NB4 (cell line): ENCODE measurements around the gene EPS8.
"Not testable (repeated sequence)": the region's sequence is repeated elsewhere in the genome, so short reads cannot be mapped to it uniquely, and the experiment has no call there.

ENCODE experiments used
- CTCF ChIP-seq: IDR thresholded peaks from one replicate; pipeline ENCODE4 v1.5.1; 2012; ENCODE audit warnings: low read depth, low read length
- MYC ChIP-seq: IDR thresholded peaks from 2 replicates; pipeline ENCODE4 v1.6.1; 2011; ENCODE audit warnings: low read depth, low read length
- POLR2A ChIP-seq: IDR thresholded peaks from 2 replicates; pipeline ENCODE4 v1.6.1; 2011; ENCODE audit warnings: mild to moderate bottlenecking; ENCODE audit not compliant: insufficient read length; ENCODE audit errors: extremely low read depth

DNA sequence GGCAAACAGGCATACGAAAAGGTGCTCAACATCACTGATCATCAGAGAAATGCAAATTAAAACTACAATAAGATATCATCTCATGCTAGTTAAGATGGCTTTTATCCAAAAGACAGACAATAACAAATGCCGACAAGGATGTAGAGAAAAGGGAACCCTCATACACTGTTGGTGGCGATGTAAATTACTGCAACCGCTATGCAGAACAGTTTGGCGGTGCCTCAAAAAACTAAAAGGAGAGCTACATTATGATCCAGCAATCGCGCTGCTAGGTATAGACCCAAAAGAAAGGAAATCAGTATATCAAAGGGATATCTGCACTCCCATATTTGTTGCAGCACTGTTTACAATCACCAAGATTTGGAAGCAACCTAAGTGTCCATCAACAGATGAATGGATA, 27.0 kb downstream of the EPS8 start:
- not testable (repeated sequence) for TF ChIP-seq MYC, POLR2A, CTCF
